ENCODE measurements around the gene RBPJL. TPM values are rescaled to one million over a fixed set of nuclear protein-coding genes. Genes with fewer than 3 reads are reported as not detected.

The RBPJL gene, protein sequence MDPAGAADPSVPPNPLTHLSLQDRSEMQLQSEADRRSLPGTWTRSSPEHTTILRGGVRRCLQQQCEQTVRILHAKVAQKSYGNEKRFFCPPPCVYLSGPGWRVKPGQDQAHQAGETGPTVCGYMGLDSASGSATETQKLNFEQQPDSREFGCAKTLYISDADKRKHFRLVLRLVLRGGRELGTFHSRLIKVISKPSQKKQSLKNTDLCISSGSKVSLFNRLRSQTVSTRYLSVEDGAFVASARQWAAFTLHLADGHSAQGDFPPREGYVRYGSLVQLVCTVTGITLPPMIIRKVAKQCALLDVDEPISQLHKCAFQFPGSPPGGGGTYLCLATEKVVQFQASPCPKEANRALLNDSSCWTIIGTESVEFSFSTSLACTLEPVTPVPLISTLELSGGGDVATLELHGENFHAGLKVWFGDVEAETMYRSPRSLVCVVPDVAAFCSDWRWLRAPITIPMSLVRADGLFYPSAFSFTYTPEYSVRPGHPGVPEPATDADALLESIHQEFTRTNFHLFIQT
- not detected in 2 replicates for total RNA-seq (2014; rRNA removed; shearing (Covaris generic))

- DNase-seq (ENCODE audit: low spot score) = no peak
These were observed at the start of gene RBPJL for GRCh38 chr20:45306431-45306982. Gene RBPJL, plus strand, starts transcription at chr20:45306840. Its CDS starts 83 bp downstream, at chr20:45306923.

GRCh38 chr20:45257161-45257560 lies 49.5 kb upstream of the RBPJL start:
- no peak for DNase-seq (ENCODE audit: low spot score)

- DNase-seq (ENCODE audit: low spot score) = no peak
These were observed 48.9 kb upstream of the RBPJL start for GRCh38 chr20:45257711-45258110.

DNA sequence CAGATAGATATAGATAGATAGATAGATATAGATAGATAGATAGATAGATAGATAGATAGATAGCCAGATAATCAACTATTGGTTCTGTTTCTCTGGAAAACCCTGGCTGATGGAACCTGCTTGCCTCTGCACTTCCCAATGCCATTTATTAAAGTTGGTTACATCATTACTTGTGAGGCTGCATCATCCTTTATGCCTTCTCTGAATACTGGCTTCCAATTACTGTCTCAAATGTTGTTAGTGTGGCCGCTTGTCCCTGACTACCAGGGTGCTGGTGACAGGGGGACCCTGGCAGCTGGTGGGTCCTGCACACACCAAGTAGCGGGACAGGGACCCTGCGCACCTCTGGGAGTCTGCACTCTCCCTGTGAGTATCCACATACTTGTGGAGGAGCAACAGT lies 48.4 kb upstream of the RBPJL start:
- no peak for DNase-seq (ENCODE audit: low spot score)

- DNase-seq (ENCODE audit: low spot score) = no peak
These were observed 48.0 kb upstream of the RBPJL start for GRCh38 chr20:45258664-45259063.

GRCh38 chr20:45263556-45264266 lies 42.9 kb upstream of the RBPJL start:
- no peak for DNase-seq (ENCODE audit: low spot score)

- no peak for DNase-seq (ENCODE audit: low spot score)
These were observed 39.7 kb upstream of the RBPJL start for GRCh38 chr20:45266977-45267376.

DNA sequence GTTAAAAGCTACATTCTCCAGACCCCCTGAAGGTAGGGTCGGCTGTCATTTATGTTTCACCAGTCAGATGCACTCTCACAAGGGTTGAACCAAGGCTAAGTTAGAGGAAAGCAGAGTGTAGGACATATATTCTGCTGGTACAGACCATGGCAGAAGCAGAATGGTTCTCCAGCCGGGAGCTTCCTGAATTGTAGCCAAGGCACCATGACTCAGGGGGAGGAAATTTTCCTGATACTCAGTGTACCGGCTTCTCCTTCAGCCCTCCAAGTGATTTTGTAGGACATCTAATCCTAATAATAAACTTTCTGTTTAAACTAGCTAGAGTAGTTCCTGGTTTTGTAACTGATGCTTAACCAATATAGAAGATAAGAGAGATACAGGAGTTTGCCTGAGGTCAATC lies 38.1 kb upstream of the RBPJL start:
- no peak for DNase-seq (ENCODE audit: low spot score)

- no peak for DNase-seq (ENCODE audit: low spot score)
These were observed 37.6 kb upstream of the RBPJL start for GRCh38 chr20:45269056-45269455.

- DNase-seq (ENCODE audit: low spot score) = no peak
These were observed 36.8 kb upstream of the RBPJL start for GRCh38 chr20:45269754-45270270.

- DNase-seq (ENCODE audit: low spot score) = no peak
These were observed 31.3 kb upstream of the RBPJL start for GRCh38 chr20:45275338-45275737.

- no peak for DNase-seq (ENCODE audit: low spot score)
These were observed 26.6 kb upstream of the RBPJL start for GRCh38 chr20:45279992-45280391.

GRCh38 chr20:45282700-45283550 lies 23.7 kb upstream of the RBPJL start:
- no peak for DNase-seq (ENCODE audit: low spot score)

DNA sequence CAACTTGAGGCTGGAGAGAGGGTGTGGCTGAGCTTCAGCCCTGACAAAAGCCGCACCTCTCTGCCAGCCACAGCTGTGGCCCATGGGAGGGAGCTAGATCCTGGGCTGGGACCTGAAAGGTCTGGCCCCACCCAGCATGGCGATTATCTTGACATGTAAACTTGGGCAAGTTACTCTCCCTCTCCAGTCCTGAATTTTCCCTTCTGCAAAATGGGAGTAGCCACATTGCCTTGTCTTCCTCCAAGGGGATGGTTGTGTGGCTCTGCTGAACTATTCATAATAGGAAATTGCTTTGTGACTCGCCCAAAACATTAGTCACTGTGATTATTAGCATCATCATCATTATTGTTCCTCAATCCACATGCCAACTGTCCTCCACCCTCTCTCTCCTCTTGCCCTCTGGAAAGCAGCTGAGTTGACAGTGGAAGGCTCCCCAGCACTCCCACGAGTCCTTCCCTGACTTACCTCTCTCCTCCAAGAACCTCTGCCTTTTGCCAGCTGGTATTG lies 23.0 kb upstream of the RBPJL start:
- no peak for DNase-seq (ENCODE audit: low spot score)

DNA sequence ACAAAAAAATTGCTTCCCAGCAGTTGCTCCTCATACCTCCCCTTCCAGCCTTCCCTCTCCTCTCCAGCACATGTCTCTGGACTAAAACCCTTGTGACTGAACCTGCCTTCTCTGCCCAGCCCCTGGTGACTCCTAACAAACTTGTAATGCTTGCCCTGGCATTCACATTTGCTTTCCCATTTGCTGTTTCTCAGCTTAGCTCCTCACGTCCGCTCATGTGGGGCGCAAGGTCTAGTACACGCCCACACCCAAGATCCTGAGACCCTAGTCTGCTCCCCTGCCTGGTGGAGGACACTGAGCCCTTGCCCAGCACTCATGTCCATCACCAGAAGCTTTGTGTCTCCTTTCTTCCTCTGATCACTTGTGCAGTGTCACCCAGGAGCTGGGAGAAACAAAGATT lies 18.3 kb upstream of the RBPJL start:
- no peak for DNase-seq (ENCODE audit: low spot score)

- no peak for DNase-seq (ENCODE audit: low spot score)
These were observed 17.8 kb upstream of the RBPJL start for GRCh38 chr20:45288860-45289259.

DNA sequence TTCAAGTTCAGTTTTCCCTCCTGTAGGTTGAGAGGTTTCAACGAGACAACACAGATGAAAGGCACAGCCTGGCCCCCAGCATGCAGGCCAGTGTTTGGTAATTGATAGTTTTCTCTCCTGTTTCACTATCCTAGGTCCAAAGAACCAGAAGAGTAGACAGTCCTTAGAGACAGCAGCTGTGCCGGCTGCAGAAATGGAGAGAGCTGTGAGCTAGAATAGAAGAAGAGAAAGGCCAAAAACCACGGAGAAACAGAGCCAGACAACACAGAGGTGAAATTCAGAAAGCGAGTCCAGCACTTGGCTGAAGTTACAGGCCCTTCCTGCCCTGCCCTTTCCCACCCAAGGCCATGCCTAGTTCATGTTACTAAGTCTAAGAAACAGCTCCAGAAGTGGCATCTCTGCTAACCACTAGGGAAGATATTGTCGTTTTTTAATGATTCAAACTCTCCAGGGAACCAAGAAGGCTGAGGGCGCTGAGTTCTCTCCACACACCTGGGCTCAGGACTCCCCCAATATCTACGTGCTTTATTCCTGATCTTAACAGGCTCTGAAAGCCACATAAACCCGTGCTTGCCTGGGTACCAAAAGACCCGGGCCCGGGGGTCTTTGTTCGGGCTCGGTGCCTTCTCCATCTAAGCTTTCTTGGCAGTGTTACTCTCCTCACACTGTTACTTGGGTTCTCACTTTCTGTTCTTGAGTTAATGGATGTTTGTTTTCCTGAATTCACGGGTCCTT lies 16.5 kb upstream of the RBPJL start:
- no peak for DNase-seq (ENCODE audit: low spot score)

DNA sequence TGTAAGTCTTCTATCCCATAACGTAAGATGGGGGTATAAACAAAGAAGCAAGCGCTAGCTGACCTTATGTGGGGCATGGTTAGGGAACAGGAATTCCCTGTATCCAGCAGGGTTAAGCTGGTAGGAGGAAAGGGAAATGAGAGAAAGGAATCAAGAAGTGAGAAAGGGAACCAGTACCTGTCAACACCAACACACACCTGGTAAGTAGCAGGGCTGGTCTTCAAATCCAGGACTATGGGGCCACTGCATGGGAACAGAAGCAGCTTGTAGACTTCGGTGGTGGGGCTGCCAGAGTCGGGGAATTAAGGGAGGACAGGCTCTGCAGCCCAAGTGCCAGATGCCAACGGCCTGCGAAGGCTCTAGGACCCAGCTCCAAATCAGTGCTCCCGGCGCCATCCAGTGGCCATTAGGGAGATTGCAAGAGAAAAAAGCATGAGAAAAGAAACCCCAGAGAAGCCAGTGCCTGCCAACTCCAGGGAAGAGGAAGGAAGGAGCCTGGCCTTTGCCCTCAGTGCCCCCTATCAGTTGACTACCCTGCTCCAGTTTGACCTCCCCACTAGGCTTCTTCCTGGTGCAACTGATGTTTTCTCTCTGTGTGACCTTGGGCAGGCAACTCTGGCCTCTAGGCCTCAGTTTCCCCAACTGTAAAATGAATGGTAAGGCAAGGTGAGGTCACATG lies 15.8 kb upstream of the RBPJL start:
- peak; percentile 63 for DNase-seq (ENCODE audit: low spot score)

GRCh38 chr20:45291526-45291925 lies 15.1 kb upstream of the RBPJL start:
- no peak for DNase-seq (ENCODE audit: low spot score)

GRCh38 chr20:45292343-45292742 lies 14.3 kb upstream of the RBPJL start:
- DNase-seq (ENCODE audit: low spot score) = no peak
